IMR-90 (cell line): Measurements from ENCODE around the gene EMILIN2. TPM values are rescaled to one million over a fixed set of nuclear protein-coding genes. Genes with fewer than 3 reads are reported as not detected.

Experiments used
- ATAC-seq: fragments of 200-7000 bp; cut with Tn5 transposase; 2 replicates; pipeline ENCODE4 v1.9.1; 2020; ENCODE audit warnings: low read depth, mild to moderate bottlenecking, moderate library complexity
- BruUV-seq: library from RNA; stranded (reverse); fragments of 400-500 nt; replicated peaks from 2 replicates; lab custom pipeline; 2021; lab: Mats Ljungman, UMichigan
- CTCF ChIA-PET: fragments of 300-600 bp; formaldehyde crosslinking; extraction: SDS; loops from one replicate; lab custom pipeline; 2021; ENCODE audit warnings: antibody characterized with exemption; lab: Yijun Ruan, JAX
- POLR2A ChIA-PET: fragments of 300-600 bp; sonication (Branson Sonifier 250); formaldehyde crosslinking; loops from one replicate; lab custom pipeline; 2022; ENCODE audit warnings: antibody characterized with exemption; ENCODE audit not compliant: unreplicated experiment; lab: Charles Lee
- DNase-seq: peaks from one replicate; pipeline ENCODE4 v3.0.0; 2013
- H2AFZ ChIP-seq: replicated peaks from 2 replicates; pipeline ENCODE3; 2013; ENCODE audit warnings: low read length, mild to moderate bottlenecking; ENCODE audit not compliant: poor library complexity
- H2AK5ac ChIP-seq: 2 replicates; pipeline ENCODE4 v1.6.1; 2013; ENCODE audit warnings: low read depth, low read length, inconsistent platforms
- H2AK9ac ChIP-seq: replicated peaks from 2 replicates; pipeline ENCODE3; 2013; ENCODE audit warnings: mild to moderate bottlenecking, low read depth, low read length, moderate library complexity; ENCODE audit not compliant: poor library complexity
- H2BK120ac ChIP-seq: 2 replicates; pipeline ENCODE4 v1.6.1; 2013; ENCODE audit warnings: low read depth, low read length, inconsistent platforms
- H2BK15ac ChIP-seq: 3 replicates; pipeline ENCODE4 v1.6.1; 2013; ENCODE audit warnings: low read depth, low read length, inconsistent platforms
- H2BK20ac ChIP-seq: 2 replicates; pipeline ENCODE4 v1.6.1; 2013; ENCODE audit warnings: low read depth, mild to moderate bottlenecking, inconsistent platforms, low read length, moderate library complexity
- H2BK5ac ChIP-seq: 2 replicates; pipeline ENCODE4 v1.6.1; 2013; ENCODE audit warnings: mild to moderate bottlenecking, low read depth, low read length, inconsistent platforms; ENCODE audit not compliant: poor library complexity, severe bottlenecking
- H3K14ac ChIP-seq: replicated peaks from 2 replicates; pipeline ENCODE4 v1.6.1; 2013; ENCODE audit warnings: low read depth, low read length, inconsistent platforms
- H3K18ac ChIP-seq: 2 replicates; pipeline ENCODE4 v1.6.1; 2013; ENCODE audit warnings: low read depth, low read length, control low read depth
- H3K23ac ChIP-seq: 2 replicates; pipeline ENCODE4 v1.6.1; 2013; ENCODE audit warnings: low read depth, low read length, inconsistent platforms
- H3K27ac ChIP-seq: 2 replicates; pipeline ENCODE4 v1.5.1; 2013; ENCODE audit warnings: mild to moderate bottlenecking, control low read depth, low read length; ENCODE audit not compliant: insufficient read depth
- H3K27me3 ChIP-seq: 2 replicates; pipeline ENCODE4 v1.6.1; 2013; ENCODE audit warnings: low read length; ENCODE audit not compliant: control insufficient read depth, insufficient read depth
- H3K36me3 ChIP-seq: 2 replicates; pipeline ENCODE4 v1.6.1; 2013; ENCODE audit warnings: low read length, mixed read lengths; ENCODE audit not compliant: control insufficient read depth, insufficient read depth
- H3K4ac ChIP-seq: 2 replicates; pipeline ENCODE4 v1.6.1; 2013; ENCODE audit warnings: low read depth, low read length, inconsistent platforms
- H3K4me1 ChIP-seq: 2 replicates; pipeline ENCODE4 v1.6.1; 2013; ENCODE audit warnings: low read length, mixed read lengths; ENCODE audit not compliant: control insufficient read depth, insufficient read depth
- H3K4me2 ChIP-seq: 2 replicates; pipeline ENCODE4 v1.6.1; 2013; ENCODE audit warnings: low read depth, mild to moderate bottlenecking, control low read depth, low read length, moderate library complexity
- H3K4me3 ChIP-seq: 2 replicates; pipeline ENCODE4 v1.5.1; 2013; ENCODE audit warnings: low read depth, mild to moderate bottlenecking, control low read depth, low read length, moderate library complexity; ENCODE audit not compliant: insufficient read depth
- H3K56ac ChIP-seq: 2 replicates; pipeline ENCODE4 v1.6.1; 2013; ENCODE audit warnings: low read length, inconsistent platforms; ENCODE audit not compliant: insufficient read depth; ENCODE audit errors: extremely low read depth
- H3K79me1 ChIP-seq, 2 experiments: 2 replicates each; pipeline ENCODE4 v1.6.1; 2013; ENCODE audit warnings: low read length in 2 of 2, inconsistent platforms in 1 of 2, low read depth in 1 of 2
- H3K9ac ChIP-seq: 2 replicates; pipeline ENCODE4 v1.6.1; 2013; ENCODE audit warnings: low read depth, low read length, control low read depth
- H3K9me1 ChIP-seq: 2 replicates; pipeline ENCODE4 v1.6.1; 2013; ENCODE audit warnings: low read length, inconsistent platforms; ENCODE audit not compliant: insufficient read depth
- H3K9me3 ChIP-seq: 2 replicates; pipeline ENCODE4 v1.6.1; 2013; ENCODE audit warnings: low read length; ENCODE audit not compliant: control insufficient read depth, insufficient read depth
- H4K20me1 ChIP-seq: 2 replicates; pipeline ENCODE4 v1.6.1; 2013; ENCODE audit warnings: low read length, inconsistent platforms; ENCODE audit not compliant: insufficient read depth
- H4K5ac ChIP-seq: 2 replicates; pipeline ENCODE4 v1.6.1; 2013; ENCODE audit warnings: mild to moderate bottlenecking, low read depth, low read length, control low read depth
- H4K8ac ChIP-seq, 2 experiments: 2 replicates each; pipeline ENCODE4 v1.6.1; 2013; ENCODE audit warnings: low read depth in 2 of 2, low read length in 2 of 2, control low read depth in 1 of 2, inconsistent platforms in 1 of 2
- H4K91ac ChIP-seq: 2 replicates; pipeline ENCODE4 v1.6.1; 2013; ENCODE audit warnings: low read depth, low read length, inconsistent platforms; ENCODE audit not compliant: insufficient read depth
- BHLHE40 ChIP-seq: fragments of 150-350 bp; IDR thresholded peaks from 2 replicates; pipeline ENCODE4 v1.6.1; 2016; ENCODE audit warnings: mild to moderate bottlenecking, low read depth, low read length
- CEBPB ChIP-seq: IDR thresholded peaks from 2 replicates; pipeline ENCODE4 v1.6.1; 2012; ENCODE audit warnings: low read depth, low read length, improper control_type of control experiment
- CHD1 ChIP-seq: IDR thresholded peaks from 2 replicates; pipeline ENCODE4 v1.6.1; 2012; ENCODE audit warnings: low read depth, low read length, improper control_type of control experiment
- FOS ChIP-seq: fragments of 150-350 bp; IDR thresholded peaks from 2 replicates; pipeline ENCODE4 v1.6.1; 2016; ENCODE audit warnings: low read depth, low read length
- MAFK ChIP-seq: IDR thresholded peaks from 2 replicates; pipeline ENCODE4 v1.6.1; 2012; ENCODE audit warnings: low read depth, low read length, improper control_type of control experiment
- MAZ ChIP-seq: IDR thresholded peaks from 2 replicates; pipeline ENCODE4 v1.6.1; 2012; ENCODE audit warnings: low read depth, mild to moderate bottlenecking, low read length, improper control_type of control experiment, moderate library complexity, borderline replicate concordance
- MXI1 ChIP-seq: IDR thresholded peaks from 2 replicates; pipeline ENCODE4 v1.6.1; 2012; ENCODE audit warnings: low read depth, mild to moderate bottlenecking, low read length, moderate library complexity, borderline replicate concordance
- NFE2L2 ChIP-seq: fragments of 150-350 bp; IDR thresholded peaks from 2 replicates; pipeline ENCODE4 v1.6.1; 2016; ENCODE audit warnings: low read depth, mild to moderate bottlenecking, low read length
- POLR2A ChIP-seq: IDR thresholded peaks from 2 replicates; pipeline ENCODE4 v1.6.1; 2012; ENCODE audit warnings: mild to moderate bottlenecking, low read depth, low read length
- RAD21 ChIP-seq: IDR thresholded peaks from 2 replicates; pipeline ENCODE4 v1.6.1; 2012; ENCODE audit warnings: low read length, improper control_type of control experiment
- RCOR1 ChIP-seq: IDR thresholded peaks from 2 replicates; pipeline ENCODE4 v1.6.1; 2012; ENCODE audit warnings: mild to moderate bottlenecking, low read length, improper control_type of control experiment; ENCODE audit not compliant: insufficient replicate concordance
- RFX5 ChIP-seq: IDR thresholded peaks from 2 replicates; pipeline ENCODE4 v1.8.0; 2012; ENCODE audit warnings: low read depth, mild to moderate bottlenecking, low read length, moderate library complexity
- SMC3 ChIP-seq: fragments of 150-350 bp; IDR thresholded peaks from 2 replicates; pipeline ENCODE4 v1.6.1; 2016; ENCODE audit warnings: low read depth, mild to moderate bottlenecking, antibody characterized with exemption, low read length, moderate library complexity
- WGBS, 2 experiments: methylation state at CpG; one replicate each; pipeline versions ENCODE4 v1.1.5 to v1.1.7; 2013; ENCODE audit warnings: missing lambda C conversion rate in 2 of 2; ENCODE audit not compliant: insufficient read length in 1 of 2; ENCODE audit errors: extremely low coverage in 2 of 2; 5-methylcytosine and 5-hydroxymethylcytosine counted together
- dilution Hi-C: fragments of 300-500 bp; cut with HindIII; formaldehyde crosslinking; loops from one replicate; pipeline ENCODE4 v1.14.3; 2018; ENCODE audit warnings: low sequenced_read_pairs; ENCODE audit not compliant: unreplicated experiment
- in situ Hi-C: fragments of 300-500 bp; cut with MboI; formaldehyde crosslinking; loops from 3 replicates; pipeline ENCODE4 v1.14.3; 2019; ENCODE audit warnings: low sequenced_read_pairs, inconsistent platforms, mixed read lengths
- intact Hi-C: fragments of 100-400 bp; cut with micrococcal nuclease; formaldehyde crosslinking; loops from 2 replicates; pipeline ENCODE4 v1.10.0; 2022
- polyA plus RNA-seq, 3 experiments: library from polyadenylated mRNA; depleted of rRNA; stranded (reverse); fragments of >200 nt; gene quantifications; 2 replicates each; pipeline ENCODE4 v1.2.3, GENCODE V29; 2012; ENCODE audit warnings: low replicate concordance in 1 of 3
- total RNA-seq: library from RNA; depleted of rRNA; stranded (reverse); fragments of >200 nt; gene quantifications from 2 replicates; pipeline ENCODE4 v1.2.3, GENCODE V29; 2012
- TF ChIP-seq, protein P1 (sequence below): conservative IDR thresholded peaks from 2 replicates; pipeline ENCODE4 v1.5.1; 2012; ENCODE audit warnings: mild to moderate bottlenecking, low read depth, low read length, improper control_type of control experiment
- TF ChIP-seq, protein P2 (sequence below): fragments of 150-350 bp; IDR thresholded peaks from 2 replicates; pipeline ENCODE4 v1.6.1; 2017; ENCODE audit warnings: mild to moderate bottlenecking, antibody characterized with exemption, low read length, low read depth
- TF ChIP-seq, protein P3 (sequence below): fragments of 150-350 bp; IDR thresholded peaks from 2 replicates; pipeline ENCODE4 v1.6.1; 2016; ENCODE audit warnings: low read depth, mild to moderate bottlenecking, low read length, moderate library complexity, borderline replicate concordance

The EMILIN2 gene
- total and polyA plus RNA-seq, 2 of the 4 experiments (the other 2 are of a cell fraction) = under 0.01 to 0.14 TPM

DNA sequence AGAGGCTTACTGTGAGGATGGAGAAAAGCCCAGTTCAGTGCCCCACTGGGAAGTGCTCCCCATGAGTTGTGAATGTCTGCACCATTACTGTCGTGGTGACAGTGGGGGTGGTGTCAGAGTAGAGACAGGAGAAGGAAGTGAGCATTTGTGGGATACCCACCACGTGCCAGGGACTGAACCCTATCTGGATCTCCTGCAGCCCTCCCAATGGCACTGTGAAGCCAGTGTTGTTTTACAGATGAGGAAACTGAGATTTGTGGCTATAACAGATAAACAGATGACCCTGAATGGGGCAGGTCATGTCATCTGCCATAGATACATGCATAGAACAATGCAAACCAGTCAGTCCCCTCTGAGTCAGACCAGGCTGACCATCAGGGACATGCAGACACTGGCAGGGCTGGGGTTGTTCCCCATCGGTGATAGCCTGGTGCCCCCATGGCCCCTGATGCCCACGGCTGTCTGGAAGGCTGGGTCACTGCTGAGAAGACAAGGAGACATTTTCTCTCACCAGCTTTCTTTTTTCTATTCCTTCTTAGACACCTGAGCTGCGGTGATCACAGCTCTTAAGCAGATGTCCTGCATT is 60.8 kb downstream of the EMILIN2 start:
- Histone ChIP-seq H3K9me1 (peaks cover 8% of the 10 kb centered on the region), H3K56ac (no peak overlapping the region), H2BK20ac (no peak overlapping the region), H4K5ac (no peak overlapping the region), H3K9me3 (no peaks in the 10 kb centered on the region), H3K4me3 (no peak overlapping the region), H2BK5ac (no peak overlapping the region), H4K91ac (no peak overlapping the region), H3K27ac (no peak overlapping the region), H2AK5ac (no peak overlapping the region), H3K4ac (no peak overlapping the region), H3K14ac (no peak overlapping the region), H3K79me1 (no peaks in the 10 kb centered on the region), H3K27me3 (peaks cover 40% of the 10 kb centered on the region), H2AFZ (peak overlapping the region; percentile 49), H2AK9ac (no peak overlapping the region), H3K18ac (no peak overlapping the region), H4K20me1 (no peaks in the 10 kb centered on the region; the same call in 1 of the 2 replicates), H4K8ac (no peak overlapping the region), H2BK120ac (no peak overlapping the region), H2BK15ac (no peak overlapping the region), H3K9ac (no peak overlapping the region), H3K36me3 (no peaks in the 10 kb centered on the region; the same call in 1 of the 2 replicates), H3K23ac (no peak overlapping the region), H3K4me1 (peaks cover 2% of the 10 kb centered on the region; the same call in 1 of the 2 replicates), H3K4me2 (no peak overlapping the region)
- DNase-seq = no peak
- 94% methylated on average over 2 of the region's 5 CpGs; no CpG with 5 or more reads in 1 of the 2 experiments for WGBS, 2 experiments
- ChIA-PET POLR2A (no interaction called here), CTCF (no interaction called here)
- in situ Hi-C loops (no loop called here), intact Hi-C loops (no loop called here), dilution Hi-C loops (no loop called here)
- TF ChIP-seq RCOR1 (no peak), MAZ (no peak), FOS (no peak), SMC3 (no peak), POLR2A (no peak), RFX5 (no peak), NFE2L2 (no peak), CEBPB (no peak), MAFK (no peak), MXI1 (no peak), RAD21 (no peak), BHLHE40 (no peak), CHD1 (no peak)
- TF ChIP-seq, protein P1, sequence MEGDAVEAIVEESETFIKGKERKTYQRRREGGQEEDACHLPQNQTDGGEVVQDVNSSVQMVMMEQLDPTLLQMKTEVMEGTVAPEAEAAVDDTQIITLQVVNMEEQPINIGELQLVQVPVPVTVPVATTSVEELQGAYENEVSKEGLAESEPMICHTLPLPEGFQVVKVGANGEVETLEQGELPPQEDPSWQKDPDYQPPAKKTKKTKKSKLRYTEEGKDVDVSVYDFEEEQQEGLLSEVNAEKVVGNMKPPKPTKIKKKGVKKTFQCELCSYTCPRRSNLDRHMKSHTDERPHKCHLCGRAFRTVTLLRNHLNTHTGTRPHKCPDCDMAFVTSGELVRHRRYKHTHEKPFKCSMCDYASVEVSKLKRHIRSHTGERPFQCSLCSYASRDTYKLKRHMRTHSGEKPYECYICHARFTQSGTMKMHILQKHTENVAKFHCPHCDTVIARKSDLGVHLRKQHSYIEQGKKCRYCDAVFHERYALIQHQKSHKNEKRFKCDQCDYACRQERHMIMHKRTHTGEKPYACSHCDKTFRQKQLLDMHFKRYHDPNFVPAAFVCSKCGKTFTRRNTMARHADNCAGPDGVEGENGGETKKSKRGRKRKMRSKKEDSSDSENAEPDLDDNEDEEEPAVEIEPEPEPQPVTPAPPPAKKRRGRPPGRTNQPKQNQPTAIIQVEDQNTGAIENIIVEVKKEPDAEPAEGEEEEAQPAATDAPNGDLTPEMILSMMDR = no peak
- TF ChIP-seq, protein P2, sequence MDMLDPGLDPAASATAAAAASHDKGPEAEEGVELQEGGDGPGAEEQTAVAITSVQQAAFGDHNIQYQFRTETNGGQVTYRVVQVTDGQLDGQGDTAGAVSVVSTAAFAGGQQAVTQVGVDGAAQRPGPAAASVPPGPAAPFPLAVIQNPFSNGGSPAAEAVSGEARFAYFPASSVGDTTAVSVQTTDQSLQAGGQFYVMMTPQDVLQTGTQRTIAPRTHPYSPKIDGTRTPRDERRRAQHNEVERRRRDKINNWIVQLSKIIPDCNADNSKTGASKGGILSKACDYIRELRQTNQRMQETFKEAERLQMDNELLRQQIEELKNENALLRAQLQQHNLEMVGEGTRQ = no peak
- TF ChIP-seq, protein P3, sequence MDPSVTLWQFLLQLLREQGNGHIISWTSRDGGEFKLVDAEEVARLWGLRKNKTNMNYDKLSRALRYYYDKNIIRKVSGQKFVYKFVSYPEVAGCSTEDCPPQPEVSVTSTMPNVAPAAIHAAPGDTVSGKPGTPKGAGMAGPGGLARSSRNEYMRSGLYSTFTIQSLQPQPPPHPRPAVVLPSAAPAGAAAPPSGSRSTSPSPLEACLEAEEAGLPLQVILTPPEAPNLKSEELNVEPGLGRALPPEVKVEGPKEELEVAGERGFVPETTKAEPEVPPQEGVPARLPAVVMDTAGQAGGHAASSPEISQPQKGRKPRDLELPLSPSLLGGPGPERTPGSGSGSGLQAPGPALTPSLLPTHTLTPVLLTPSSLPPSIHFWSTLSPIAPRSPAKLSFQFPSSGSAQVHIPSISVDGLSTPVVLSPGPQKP = no peak
- no peak for ATAC-seq
- no TSS peak for BruUV-seq
